H1 (cell line): ENCODE measurements around the gene CCER1. TPM values are rescaled to one million over a fixed set of nuclear protein-coding genes. Genes with fewer than 3 reads are reported as not detected.

Source experiments
- CEBPB ChIP-seq: IDR thresholded peaks from 2 replicates; pipeline ENCODE4 v1.6.1; 2012; ENCODE audit warnings: low read depth, low read length
- CHD1 ChIP-seq: IDR thresholded peaks from 2 replicates; pipeline ENCODE4 v1.6.1; 2012; ENCODE audit warnings: low read depth, low read length, improper control_type of control experiment
- EP300 ChIP-seq, 2 experiments: IDR thresholded peaks; 1 replicate in 1 of 2; 2 replicates in 1 of 2; pipeline ENCODE4 v1.6.1; 2011 to 2012; ENCODE audit warnings: low read depth in 2 of 2, low read length in 2 of 2, mild to moderate bottlenecking in 2 of 2, borderline replicate concordance in 1 of 2, inconsistent platforms in 1 of 2, moderate library complexity in 1 of 2
- GABPA ChIP-seq: IDR thresholded peaks from 2 replicates; pipeline ENCODE4 v1.6.1; 2011; ENCODE audit warnings: mild to moderate bottlenecking, low read length, moderate library complexity, borderline replicate concordance; ENCODE audit not compliant: insufficient read depth
- TCF12 ChIP-seq: IDR thresholded peaks from 2 replicates; pipeline ENCODE4 v1.6.1; 2011; ENCODE audit warnings: low read depth, mild to moderate bottlenecking, low read length
- polyA plus RNA-seq, 7 experiments: library from polyadenylated mRNA; depleted of rRNA in 3 of 7; stranded (reverse) in 5 of 7; unstranded in 2 of 7; fragments of >200 nt in 5 of 7; fragments of 200-250 nt in 2 of 7; gene quantifications; 1 replicate in 5 of 7; 2 replicates in 1 of 7; 4 replicates in 1 of 7; pipeline versions ENCODE4 v1.2.1 to v1.2.3, GENCODE V29; 2011 to 2013; ENCODE audit warnings: missing spikeins in 2 of 7, mixed read lengths in 2 of 7
- total RNA-seq: library from RNA; stranded (reverse); fragmentation: NEBNext Ultra II Directional; extraction: Animal tissue kit (Norgen Biotek cat#: 25700); gene quantifications from 2 replicates; pipeline ENCODE4 v1.2.1, GENCODE V29; 2021

The CCER1 gene
- total and polyA plus RNA-seq, 2 of the 8 experiments (the other 6 are each of a cell fraction or from before 2014, with no cell fraction given), result not detected

GRCh38 chr12:90974286-90974685, 19.3 kb upstream of the CCER1 start (continued):
- TF ChIP-seq EP300 (IDR thresholded peaks at IDR 0.05; ENCODE audit: borderline replicate concordance in 1 of 2, low read depth in 2 of 2, low read length in 2 of 2), result no peak
- no peak for TF ChIP-seq GABPA
- TF ChIP-seq CEBPB, result no peak
- TF ChIP-seq CHD1, result no peak
- TF ChIP-seq TCF12, result no peak
